Subcutaneous abdominal adipose tissue (tissue), 5 donors: ENCODE data around the gene FRMD8.
A peak's percentile ranks its signal among the peaks of the same experiment; 100 is the strongest.
"Not testable (repeated sequence)": the region's sequence is repeated elsewhere in the genome, so short reads cannot be mapped to it uniquely, and the experiment has no call there.

Experiments
- H3K27ac ChIP-seq: one replicate; pipeline ENCODE4 v1.7.0; 2013; ENCODE audit warnings: low read depth, mild to moderate bottlenecking, inconsistent platforms, low read length, moderate library complexity
- H3K27me3 ChIP-seq, 5 donors: one replicate each; pipeline ENCODE4 v1.7.0; 2013; ENCODE audit warnings: low read length in 5 of 5, inconsistent platforms in 1 of 5; ENCODE audit not compliant: control insufficient read depth in 5 of 5, insufficient read depth in 4 of 5
- H3K36me3 ChIP-seq, 5 donors: one replicate each; pipeline ENCODE4 v1.7.0; 2013; ENCODE audit warnings: low read length in 5 of 5; ENCODE audit not compliant: control insufficient read depth in 5 of 5, insufficient read depth in 5 of 5
- H3K4me1 ChIP-seq, 5 donors: one replicate each; pipeline ENCODE4 v1.7.0; 2013; ENCODE audit warnings: low read length in 5 of 5, mild to moderate bottlenecking in 3 of 5, moderate library complexity in 1 of 5; ENCODE audit not compliant: control insufficient read depth in 5 of 5, insufficient read depth in 5 of 5
- H3K4me3 ChIP-seq, 5 donors: one replicate each; pipeline ENCODE4 v1.7.0; 2013; ENCODE audit warnings: low read length in 5 of 5, low read depth in 1 of 5
- H3K9ac ChIP-seq, 5 donors: one replicate each; pipeline ENCODE4 v1.7.0; 2013; ENCODE audit warnings: low read length in 5 of 5, mild to moderate bottlenecking in 4 of 5, moderate library complexity in 3 of 5
- H3K9me3 ChIP-seq, 5 donors: one replicate each; pipeline ENCODE4 v1.7.0; 2013; ENCODE audit warnings: low read length in 5 of 5; ENCODE audit not compliant: control insufficient read depth in 5 of 5
- donor health status: healthy.
- donor health status: healthy.
- donor health status: healthy.
- donor health status: healthy.
- donor health status: healthy.

The FRMD8 gene

GRCh38 chr11:65442842-65443331, 56.5 kb downstream of the FRMD8 start:
- H3K36me3 ChIP-seq = peaks cover 9 to 88% (median 59%) of the 10 kb centered on the region in 5 donors

GRCh38 chr11:65444314-65445051, 58.0 kb downstream of the FRMD8 start:
- peak overlapping the region in 1 of 5 donors; percentile 13 for H3K9ac ChIP-seq
- peaks cover 4 to 72% (median 59%) of the 10 kb centered on the region in 5 donors for H3K4me1 ChIP-seq
- H3K27me3 ChIP-seq = no peaks in the 10 kb centered on the region
- H3K36me3 ChIP-seq = peaks cover 0 to 72% (median 49%) of the 10 kb centered on the region in 5 donors
- H3K9me3 ChIP-seq = no peaks in the 10 kb centered on the region
- H3K27ac ChIP-seq = peak overlapping the region; percentile 73
- no peak overlapping the region for H3K4me3 ChIP-seq

More at GRCh38 chr11:65442842-65443331, 56.5 kb downstream of the FRMD8 start:
- H3K4me1 ChIP-seq = peaks cover 4 to 86% (median 73%) of the 10 kb centered on the region in 5 donors
- H3K4me3 ChIP-seq = peak overlapping the region in 2 of 5 donors; percentile 19 to 30
- H3K9ac ChIP-seq = no peak overlapping the region
- H3K9me3 ChIP-seq = no peaks in the 10 kb centered on the region
- peak overlapping the region; percentile 73 for H3K27ac ChIP-seq
- H3K27me3 ChIP-seq = no peaks in the 10 kb centered on the region

DNA sequence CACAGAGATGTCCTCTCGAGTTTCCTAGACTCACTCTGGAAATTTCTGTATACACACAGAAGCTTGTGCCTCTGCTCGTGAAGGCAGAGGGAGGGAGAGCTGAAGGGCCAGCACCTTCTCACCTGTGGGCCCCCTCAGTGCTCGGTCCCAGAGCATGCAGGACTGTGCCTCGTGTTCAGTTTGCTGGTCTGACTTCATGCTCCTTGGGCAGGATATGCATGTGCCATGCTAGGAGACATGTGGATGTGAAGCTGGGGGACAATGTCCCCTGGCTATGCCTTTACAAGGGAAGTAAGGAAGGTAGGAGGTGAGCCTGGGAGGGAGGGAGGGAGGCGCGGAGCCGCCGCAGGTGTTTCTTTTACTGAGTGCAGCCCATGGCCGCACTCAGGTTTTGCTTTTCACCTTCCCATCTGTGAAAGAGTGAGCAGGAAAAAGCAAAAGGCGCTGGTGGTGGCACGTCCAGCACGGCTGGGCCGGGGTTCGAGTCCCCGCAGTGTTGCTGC, 58.7 kb downstream of the FRMD8 start:
- Histone ChIP-seq H3K4me3 (no peak overlapping the region), H3K36me3 (peaks cover 0 to 66% (median 49%) of the 10 kb centered on the region in 5 donors), H3K9me3 (no peaks in the 10 kb centered on the region), H3K27ac (peak overlapping the region; percentile 73), H3K9ac (no peak overlapping the region), H3K27me3 (no peaks in the 10 kb centered on the region), H3K4me1 (peaks cover 4 to 65% (median 53%) of the 10 kb centered on the region in 5 donors)

- Histone ChIP-seq H3K4me1 (peaks cover 4 to 59% (median 48%) of the 10 kb centered on the region in 5 donors), H3K9me3 (no peaks in the 10 kb centered on the region), H3K9ac (no peak overlapping the region), H3K4me3 (no peak overlapping the region), H3K27me3 (no peaks in the 10 kb centered on the region), H3K36me3 (peaks cover 0 to 60% (median 49%) of the 10 kb centered on the region in 5 donors), H3K27ac (peak overlapping the region; percentile 73)
Observed at GRCh38 chr11:65445604-65446445, 59.4 kb downstream of the FRMD8 start.

GRCh38 chr11:65446446-65447277, 60.2 kb downstream of the FRMD8 start:
- Histone ChIP-seq H3K27me3 (no peaks in the 10 kb centered on the region), H3K27ac (peak overlapping the region; percentile 57), H3K4me1 (peaks cover 4 to 52% (median 40%) of the 10 kb centered on the region in 5 donors), H3K4me3 (no peak overlapping the region), H3K9me3 (no peaks in the 10 kb centered on the region), H3K9ac (no peak overlapping the region), H3K36me3 (peaks cover 0 to 53% (median 46%) of the 10 kb centered on the region in 5 donors)

- no peak overlapping the region for H3K4me3 ChIP-seq
- H3K27me3 ChIP-seq = no peaks in the 10 kb centered on the region
- no peak overlapping the region for H3K9ac ChIP-seq
- no peaks in the 10 kb centered on the region for H3K9me3 ChIP-seq
- H3K27ac ChIP-seq = peak overlapping the region; percentile 65
- H3K36me3 ChIP-seq = peaks cover 0 to 40% (median 36%) of the 10 kb centered on the region in 5 donors
- peaks cover 3 to 46% (median 36%) of the 10 kb centered on the region in 5 donors for H3K4me1 ChIP-seq
Observed at GRCh38 chr11:65448074-65448417, 61.6 kb downstream of the FRMD8 start.

- Histone ChIP-seq H3K4me3 (no peak overlapping the region), H3K9me3 (no peaks in the 10 kb centered on the region), H3K9ac (no peak overlapping the region), H3K27ac (peak overlapping the region; percentile 65), H3K27me3 (no peaks in the 10 kb centered on the region), H3K4me1 (peaks cover 2 to 41% (median 30%) of the 10 kb centered on the region in 5 donors), H3K36me3 (peaks cover 0 to 35% (median 31%) of the 10 kb centered on the region in 5 donors)
Observed at GRCh38 chr11:65448418-65449105, 62.1 kb downstream of the FRMD8 start.

DNA sequence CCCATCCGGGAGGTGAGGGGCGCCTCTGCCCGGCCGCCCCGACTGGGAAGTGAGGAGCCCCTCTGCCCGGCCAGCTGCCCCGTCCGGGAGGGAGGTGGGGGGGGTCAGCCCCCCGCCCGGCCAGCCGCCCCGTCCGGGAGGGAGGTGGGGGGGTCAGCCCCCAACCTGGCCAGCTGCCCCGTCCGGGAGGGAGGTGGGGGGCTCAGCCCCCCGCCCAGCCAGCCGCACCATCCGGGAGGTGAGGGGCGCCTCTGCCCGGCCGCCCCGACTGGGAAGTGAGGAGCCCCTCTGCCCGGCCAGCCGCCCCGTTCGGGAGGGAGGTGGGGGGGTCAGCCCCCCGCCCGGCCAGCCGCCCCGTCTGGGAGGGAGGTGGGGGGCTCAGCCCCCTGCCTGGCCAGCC, 64.9 kb downstream of the FRMD8 start:
- not testable (repeated sequence) for H3K27ac ChIP-seq, H3K4me3 ChIP-seq, H3K9ac ChIP-seq, H3K9me3 ChIP-seq, H3K27me3 ChIP-seq, H3K36me3 ChIP-seq
- peaks cover 3 to 36% (median 25%) of the 10 kb centered on the region in 5 donors for H3K4me1 ChIP-seq

DNA sequence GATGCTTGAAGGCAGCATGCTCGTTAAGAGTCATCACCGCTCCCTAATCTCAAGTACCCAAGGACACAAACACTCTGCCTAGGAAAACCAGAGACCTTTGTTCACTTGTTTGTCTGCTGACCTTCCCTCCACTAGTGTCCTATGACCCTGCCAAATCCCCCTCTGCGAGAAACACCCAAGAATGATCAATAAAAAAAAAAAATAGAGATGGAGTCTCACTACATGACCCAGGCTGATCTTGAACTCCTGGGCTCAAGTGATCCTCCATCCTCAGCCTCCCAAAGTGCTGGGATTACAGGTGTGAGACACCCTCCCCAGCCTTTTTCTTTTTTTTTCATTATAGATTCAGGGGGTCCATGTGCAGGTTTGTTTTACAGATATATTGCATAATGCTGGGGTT, 65.8 kb downstream of the FRMD8 start:
- H3K9me3 ChIP-seq, H3K4me3 ChIP-seq, H3K9ac ChIP-seq, H3K36me3 ChIP-seq, H3K27me3 ChIP-seq: not testable (repeated sequence)
- H3K4me1 ChIP-seq = peaks cover 2 to 38% (median 25%) of the 10 kb centered on the region in 5 donors
- H3K27ac ChIP-seq = peak overlapping the region; percentile 97
